Smooth muscle cell (in vitro differentiated cells): ENCODE data around the gene COQ8A. TPM values are rescaled to one million over a fixed set of nuclear protein-coding genes. Genes with fewer than 3 reads are reported as not detected.
"Not testable (repeated sequence)": the region's sequence is repeated elsewhere in the genome, so short reads cannot be mapped to it uniquely, and the experiment has no call there.

ENCODE experiments used
- DNase-seq: peaks from one replicate; lab custom pipeline; 2025; ENCODE audit not compliant: unreplicated experiment; lab: John Stamatoyannopoulos, UW
- H2AFZ ChIP-seq: fragments of 200-600 bp; sonication (generic); 2 replicates; pipeline ENCODE4 v1.6.0; 2016; ENCODE audit warnings: antibody characterized with exemption, low read depth, mild to moderate bottlenecking
- H3F3A ChIP-seq: fragments of 200-600 bp; sonication (generic); 2 replicates; pipeline ENCODE4 v1.6.0; 2017; ENCODE audit warnings: antibody characterized with exemption, low read depth
- H3K27ac ChIP-seq: fragments of 200-600 bp; sonication (generic); 2 replicates; pipeline ENCODE4 v1.5.1; 2016; ENCODE audit warnings: low read depth, mild to moderate bottlenecking
- H3K27me3 ChIP-seq: fragments of 200-600 bp; sonication (generic); 2 replicates; pipeline ENCODE4 v1.6.1; 2016; ENCODE audit warnings: low read depth, mild to moderate bottlenecking
- H3K36me3 ChIP-seq: fragments of 200-600 bp; sonication (generic); 2 replicates; pipeline ENCODE4 v1.5.1; 2016; ENCODE audit warnings: low read depth
- H3K4me1 ChIP-seq: fragments of 200-600 bp; sonication (generic); 2 replicates; pipeline ENCODE4 v1.5.1; 2016; ENCODE audit warnings: low read depth
- H3K4me2 ChIP-seq: fragments of 200-600 bp; sonication (generic); 2 replicates; pipeline ENCODE4 v1.6.0; 2016; ENCODE audit warnings: mild to moderate bottlenecking
- H3K4me3 ChIP-seq: fragments of 200-600 bp; sonication (generic); 2 replicates; pipeline ENCODE4 v1.5.1; 2016; ENCODE audit warnings: mild to moderate bottlenecking
- H3K79me2 ChIP-seq: fragments of 200-600 bp; sonication (generic); 2 replicates; pipeline ENCODE4 v1.6.0; 2016; ENCODE audit warnings: low read depth, mild to moderate bottlenecking
- H3K9ac ChIP-seq: fragments of 200-600 bp; sonication (generic); 2 replicates; pipeline ENCODE4 v1.6.0; 2016; ENCODE audit warnings: low read depth
- H3K9me3 ChIP-seq: fragments of 200-600 bp; sonication (generic); replicated peaks from 2 replicates; pipeline ENCODE4 v1.5.1; 2016; ENCODE audit warnings: low read depth
- H4K20me1 ChIP-seq: fragments of 200-600 bp; sonication (generic); 2 replicates; pipeline ENCODE4 v1.6.0; 2016; ENCODE audit warnings: low read depth
- WGBS: methylation state at CpG from one replicate; pipeline ENCODE4 v1.1.7; 2016; ENCODE audit warnings: low lambda C conversion rate; 5-methylcytosine and 5-hydroxymethylcytosine counted together
- polyA plus RNA-seq: library from polyadenylated mRNA; unstranded; fragments of >200 nt; fragmentation: Nextera tagmentation; extraction: Ambion mirVana; gene quantifications from 2 replicates; pipeline ENCODE4 v1.2.1, GENCODE V29; 2016
- total RNA-seq: library from RNA; depleted of rRNA; stranded (reverse); fragments of >200 nt; gene quantifications from 2 replicates; pipeline ENCODE4 v1.2.3, GENCODE V29; 2014
- TF ChIP-seq, protein P1 (sequence below): fragments of 200-600 bp; sonication (generic); IDR thresholded peaks from 2 replicates; pipeline ENCODE4 v1.5.1; 2017; ENCODE audit warnings: borderline replicate concordance, mild to moderate bottlenecking, antibody characterized with exemption; ENCODE audit not compliant: insufficient read depth, poor library complexity, severe bottlenecking

The COQ8A gene
- total and polyA plus RNA-seq, 2 experiments from 2014 or later: 3.1 to 3.4 TPM

GRCh38 chr1:226952118-226952441, 12.0 kb downstream of the COQ8A start:
- H3K9ac ChIP-seq: no peak overlapping the region
- H3K79me2 ChIP-seq: no peaks in the 10 kb centered on the region
- no peak for DNase-seq
- H4K20me1 ChIP-seq: no peaks in the 10 kb centered on the region
- no peaks in the 10 kb centered on the region for H3K36me3 ChIP-seq
- H3K4me1 ChIP-seq: no peaks in the 10 kb centered on the region
- H3K9me3 ChIP-seq: no peaks in the 10 kb centered on the region
- H3K27me3 ChIP-seq: no peaks in the 10 kb centered on the region
- 91% methylated on average over 3 of the region's 3 CpGs for WGBS
- H3K4me2 ChIP-seq: no peak overlapping the region
- no peak overlapping the region for H3K4me3 ChIP-seq
- no peak overlapping the region for H2AFZ ChIP-seq
- H3F3A ChIP-seq: no peaks in the 10 kb centered on the region
- H3K27ac ChIP-seq: no peak overlapping the region
- TF ChIP-seq, protein P1, sequence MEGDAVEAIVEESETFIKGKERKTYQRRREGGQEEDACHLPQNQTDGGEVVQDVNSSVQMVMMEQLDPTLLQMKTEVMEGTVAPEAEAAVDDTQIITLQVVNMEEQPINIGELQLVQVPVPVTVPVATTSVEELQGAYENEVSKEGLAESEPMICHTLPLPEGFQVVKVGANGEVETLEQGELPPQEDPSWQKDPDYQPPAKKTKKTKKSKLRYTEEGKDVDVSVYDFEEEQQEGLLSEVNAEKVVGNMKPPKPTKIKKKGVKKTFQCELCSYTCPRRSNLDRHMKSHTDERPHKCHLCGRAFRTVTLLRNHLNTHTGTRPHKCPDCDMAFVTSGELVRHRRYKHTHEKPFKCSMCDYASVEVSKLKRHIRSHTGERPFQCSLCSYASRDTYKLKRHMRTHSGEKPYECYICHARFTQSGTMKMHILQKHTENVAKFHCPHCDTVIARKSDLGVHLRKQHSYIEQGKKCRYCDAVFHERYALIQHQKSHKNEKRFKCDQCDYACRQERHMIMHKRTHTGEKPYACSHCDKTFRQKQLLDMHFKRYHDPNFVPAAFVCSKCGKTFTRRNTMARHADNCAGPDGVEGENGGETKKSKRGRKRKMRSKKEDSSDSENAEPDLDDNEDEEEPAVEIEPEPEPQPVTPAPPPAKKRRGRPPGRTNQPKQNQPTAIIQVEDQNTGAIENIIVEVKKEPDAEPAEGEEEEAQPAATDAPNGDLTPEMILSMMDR: no peak

DNA sequence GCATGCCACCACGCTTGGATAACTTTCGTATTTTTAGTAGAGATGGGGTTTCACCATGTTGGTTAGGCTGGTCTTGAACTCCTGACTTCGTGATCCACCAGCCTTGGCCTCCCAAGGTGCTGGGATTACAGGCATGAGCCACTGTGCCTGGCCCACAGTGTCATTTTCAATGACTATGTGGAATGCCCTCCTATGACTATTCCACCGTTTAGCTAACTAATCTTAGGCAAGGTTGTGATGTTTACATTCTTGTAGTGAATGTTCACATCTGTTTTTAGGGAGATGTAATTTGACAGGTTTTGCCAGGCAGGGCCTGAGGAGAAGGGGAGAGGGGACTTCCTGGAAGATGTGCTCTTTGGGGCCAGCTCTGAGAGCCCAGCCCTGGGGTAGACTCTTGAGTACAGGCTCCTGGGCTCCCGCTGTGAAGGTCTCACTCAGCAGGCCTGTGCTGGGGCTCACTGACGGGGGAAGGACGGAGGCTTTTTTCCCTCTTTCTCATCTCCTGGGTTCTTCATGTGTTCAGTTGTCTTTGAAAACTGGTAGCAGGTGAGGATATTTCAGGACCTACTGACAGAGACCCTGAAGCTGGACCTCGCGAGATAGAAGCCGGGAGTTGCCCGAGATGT, 13.2 kb downstream of the COQ8A start:
- 93% methylated on average over 11 of the region's 11 CpGs for WGBS
- Histone ChIP-seq H3K9me3 (no peaks in the 10 kb centered on the region), H3K4me1 (no peaks in the 10 kb centered on the region), H3K79me2 (no peaks in the 10 kb centered on the region), H3K27ac (no peak overlapping the region), H3K4me3 (no peak overlapping the region), H3K4me2 (no peak overlapping the region), H3F3A (no peaks in the 10 kb centered on the region), H3K36me3 (no peaks in the 10 kb centered on the region), H3K27me3 (no peaks in the 10 kb centered on the region), H4K20me1 (no peaks in the 10 kb centered on the region), H3K9ac (no peak overlapping the region), H2AFZ (no peak overlapping the region)
- TF ChIP-seq, protein P1: no peak
- DNase-seq: no peak

- H3K9me3 ChIP-seq: no peaks in the 10 kb centered on the region
- no peaks in the 10 kb centered on the region for H3K36me3 ChIP-seq
- H4K20me1 ChIP-seq: no peaks in the 10 kb centered on the region
- no peaks in the 10 kb centered on the region for H3K79me2 ChIP-seq
- no peak for DNase-seq
- H3K9ac ChIP-seq: no peak overlapping the region
- no peak overlapping the region for H2AFZ ChIP-seq
- H3F3A ChIP-seq: no peaks in the 10 kb centered on the region
- H3K27ac ChIP-seq: no peak overlapping the region
- H3K27me3 ChIP-seq: no peaks in the 10 kb centered on the region
- no peak overlapping the region for H3K4me2 ChIP-seq
- H3K4me3 ChIP-seq: no peak overlapping the region
- TF ChIP-seq, protein P1: no peak
- no peaks in the 10 kb centered on the region for H3K4me1 ChIP-seq
- 87% methylated on average over 6 of the region's 6 CpGs for WGBS
Measured at GRCh38 chr1:226954337-226954736, 14.2 kb downstream of the COQ8A start.

DNA sequence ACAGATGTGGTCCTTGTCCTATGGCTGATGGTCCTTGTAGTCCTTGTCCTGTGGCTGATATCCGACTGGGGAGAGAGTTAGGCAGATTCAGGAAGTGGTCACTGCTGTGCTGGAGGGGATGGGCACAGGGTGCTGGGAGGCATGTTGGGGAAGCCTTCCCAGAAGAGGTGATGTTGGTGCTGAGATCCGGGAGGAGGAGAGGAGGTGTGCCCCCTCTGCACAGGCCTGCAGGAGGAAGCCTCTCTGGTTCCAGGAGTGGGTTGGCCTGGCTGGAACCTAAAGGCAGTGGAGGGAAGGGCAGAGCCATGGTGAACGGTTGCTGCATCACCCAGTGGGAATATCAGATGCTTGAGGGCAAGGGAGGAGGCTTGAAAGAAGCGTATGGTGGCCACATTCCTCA, 14.7 kb downstream of the COQ8A start:
- no peak overlapping the region for H3K4me2 ChIP-seq
- 92% methylated on average over 4 of the region's 4 CpGs for WGBS
- no peaks in the 10 kb centered on the region for H3K36me3 ChIP-seq
- H4K20me1 ChIP-seq: no peaks in the 10 kb centered on the region
- H3K4me3 ChIP-seq: no peak overlapping the region
- no peaks in the 10 kb centered on the region for H3K9me3 ChIP-seq
- no peak for DNase-seq
- no peak overlapping the region for H3K27ac ChIP-seq
- no peak overlapping the region for H3K9ac ChIP-seq
- H3F3A ChIP-seq: no peaks in the 10 kb centered on the region
- no peaks in the 10 kb centered on the region for H3K79me2 ChIP-seq
- no peaks in the 10 kb centered on the region for H3K27me3 ChIP-seq
- TF ChIP-seq, protein P1: no peak
- H3K4me1 ChIP-seq: no peaks in the 10 kb centered on the region
- no peak overlapping the region for H2AFZ ChIP-seq

DNA sequence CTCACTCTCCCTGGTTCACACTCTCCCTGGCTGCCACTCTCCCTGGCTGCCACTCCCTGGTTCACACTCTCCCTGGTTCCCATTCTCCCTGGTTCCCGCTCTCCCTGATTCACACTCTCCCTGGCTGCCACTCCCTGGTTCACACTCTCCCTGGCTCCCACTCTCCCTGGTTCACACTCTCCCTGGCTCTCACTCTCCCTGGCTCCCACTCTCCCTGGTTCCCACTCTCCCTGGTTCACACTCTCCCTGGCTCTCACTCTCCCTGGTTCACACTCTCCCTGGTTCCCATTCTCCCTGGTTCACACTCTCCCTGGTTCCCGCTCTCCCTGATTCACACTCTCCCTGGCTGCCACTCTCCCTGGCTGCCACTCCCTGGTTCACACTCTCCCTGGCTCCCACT, 15.8 kb downstream of the COQ8A start:
- not testable (repeated sequence) for H3K4me3 ChIP-seq, H3K27ac ChIP-seq
- WGBS: 100% methylated on average over 2 of the region's 2 CpGs

More for the DNA sequence above, 15.8 kb downstream of the COQ8A start:
- H4K20me1 ChIP-seq, DNase-seq, H3F3A ChIP-seq, H3K4me2 ChIP-seq, H3K27me3 ChIP-seq, H3K9me3 ChIP-seq, H2AFZ ChIP-seq, H3K4me1 ChIP-seq, H3K36me3 ChIP-seq, H3K9ac ChIP-seq, H3K79me2 ChIP-seq: not testable (repeated sequence)
